Neural cell (in vitro differentiated cells): Measurements from ENCODE around the gene OVOL1.

Source experiments
- EZH2 ChIP-seq: fragments of 200-600, 300-800 bp; shearing (Covaris generic), sonication (generic); IDR thresholded peaks from 2 replicates; pipeline ENCODE4 v1.6.1; 2014; ENCODE audit warnings: antibody characterized with exemption, low read length, borderline replicate concordance, mild to moderate bottlenecking; ENCODE audit not compliant: insufficient read depth, poor library complexity, severe bottlenecking
- POLR2AphosphoS5 ChIP-seq: IDR thresholded peaks from 2 replicates; pipeline ENCODE4 v1.6.1; 2012
- SMC3 ChIP-seq: fragments of 450-650 bp; conservative IDR thresholded peaks from 2 replicates; pipeline ENCODE4 v1.6.1; 2014; ENCODE audit warnings: antibody characterized with exemption, mild to moderate bottlenecking, moderate library complexity; ENCODE audit not compliant: poor library complexity
- TF ChIP-seq, protein P1 (sequence below): fragments of 450-650 bp; IDR thresholded peaks from 2 replicates; pipeline ENCODE4 v1.5.1; 2014; ENCODE audit warnings: antibody characterized with exemption, mild to moderate bottlenecking, moderate library complexity; ENCODE audit not compliant: poor library complexity, severe bottlenecking
- TF ChIP-seq, protein P2 (sequence below): IDR thresholded peaks from 2 replicates; pipeline ENCODE4 v1.6.1; 2012; ENCODE audit warnings: borderline replicate concordance

DNA sequence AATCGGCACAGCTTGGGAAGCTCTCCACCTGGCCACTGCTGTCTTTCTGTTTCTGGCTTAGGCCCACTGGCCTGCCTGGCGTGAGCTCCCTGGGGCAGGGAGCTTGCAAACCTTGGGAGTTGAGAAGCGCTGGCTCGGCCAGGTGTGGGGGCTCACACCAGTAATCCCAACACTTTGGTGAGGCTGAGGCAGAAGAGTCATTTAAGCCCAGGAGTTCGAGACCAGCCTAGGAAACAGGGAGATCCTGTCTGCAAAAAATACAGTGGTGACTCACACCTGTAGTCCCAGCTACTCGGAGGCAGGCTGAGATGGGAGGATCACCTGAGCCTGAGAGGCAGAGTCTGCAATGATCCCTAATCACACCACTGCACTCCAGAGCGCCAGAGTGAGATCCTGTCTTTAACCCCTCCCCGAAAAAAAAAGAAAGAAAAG is 10.1 kb upstream of the OVOL1 start:
- TF ChIP-seq, protein P1, sequence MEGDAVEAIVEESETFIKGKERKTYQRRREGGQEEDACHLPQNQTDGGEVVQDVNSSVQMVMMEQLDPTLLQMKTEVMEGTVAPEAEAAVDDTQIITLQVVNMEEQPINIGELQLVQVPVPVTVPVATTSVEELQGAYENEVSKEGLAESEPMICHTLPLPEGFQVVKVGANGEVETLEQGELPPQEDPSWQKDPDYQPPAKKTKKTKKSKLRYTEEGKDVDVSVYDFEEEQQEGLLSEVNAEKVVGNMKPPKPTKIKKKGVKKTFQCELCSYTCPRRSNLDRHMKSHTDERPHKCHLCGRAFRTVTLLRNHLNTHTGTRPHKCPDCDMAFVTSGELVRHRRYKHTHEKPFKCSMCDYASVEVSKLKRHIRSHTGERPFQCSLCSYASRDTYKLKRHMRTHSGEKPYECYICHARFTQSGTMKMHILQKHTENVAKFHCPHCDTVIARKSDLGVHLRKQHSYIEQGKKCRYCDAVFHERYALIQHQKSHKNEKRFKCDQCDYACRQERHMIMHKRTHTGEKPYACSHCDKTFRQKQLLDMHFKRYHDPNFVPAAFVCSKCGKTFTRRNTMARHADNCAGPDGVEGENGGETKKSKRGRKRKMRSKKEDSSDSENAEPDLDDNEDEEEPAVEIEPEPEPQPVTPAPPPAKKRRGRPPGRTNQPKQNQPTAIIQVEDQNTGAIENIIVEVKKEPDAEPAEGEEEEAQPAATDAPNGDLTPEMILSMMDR = no peak
- TF ChIP-seq POLR2AphosphoS5 = no peak
- TF ChIP-seq, protein P2, sequence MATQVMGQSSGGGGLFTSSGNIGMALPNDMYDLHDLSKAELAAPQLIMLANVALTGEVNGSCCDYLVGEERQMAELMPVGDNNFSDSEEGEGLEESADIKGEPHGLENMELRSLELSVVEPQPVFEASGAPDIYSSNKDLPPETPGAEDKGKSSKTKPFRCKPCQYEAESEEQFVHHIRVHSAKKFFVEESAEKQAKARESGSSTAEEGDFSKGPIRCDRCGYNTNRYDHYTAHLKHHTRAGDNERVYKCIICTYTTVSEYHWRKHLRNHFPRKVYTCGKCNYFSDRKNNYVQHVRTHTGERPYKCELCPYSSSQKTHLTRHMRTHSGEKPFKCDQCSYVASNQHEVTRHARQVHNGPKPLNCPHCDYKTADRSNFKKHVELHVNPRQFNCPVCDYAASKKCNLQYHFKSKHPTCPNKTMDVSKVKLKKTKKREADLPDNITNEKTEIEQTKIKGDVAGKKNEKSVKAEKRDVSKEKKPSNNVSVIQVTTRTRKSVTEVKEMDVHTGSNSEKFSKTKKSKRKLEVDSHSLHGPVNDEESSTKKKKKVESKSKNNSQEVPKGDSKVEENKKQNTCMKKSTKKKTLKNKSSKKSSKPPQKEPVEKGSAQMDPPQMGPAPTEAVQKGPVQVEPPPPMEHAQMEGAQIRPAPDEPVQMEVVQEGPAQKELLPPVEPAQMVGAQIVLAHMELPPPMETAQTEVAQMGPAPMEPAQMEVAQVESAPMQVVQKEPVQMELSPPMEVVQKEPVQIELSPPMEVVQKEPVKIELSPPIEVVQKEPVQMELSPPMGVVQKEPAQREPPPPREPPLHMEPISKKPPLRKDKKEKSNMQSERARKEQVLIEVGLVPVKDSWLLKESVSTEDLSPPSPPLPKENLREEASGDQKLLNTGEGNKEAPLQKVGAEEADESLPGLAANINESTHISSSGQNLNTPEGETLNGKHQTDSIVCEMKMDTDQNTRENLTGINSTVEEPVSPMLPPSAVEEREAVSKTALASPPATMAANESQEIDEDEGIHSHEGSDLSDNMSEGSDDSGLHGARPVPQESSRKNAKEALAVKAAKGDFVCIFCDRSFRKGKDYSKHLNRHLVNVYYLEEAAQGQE = no peak
- no peak for TF ChIP-seq SMC3
- no peak for TF ChIP-seq EZH2
